HCT116 (cell line): ENCODE data around the gene NLRP8. TPM values are rescaled to one million over a fixed set of nuclear protein-coding genes. Genes with fewer than 3 reads are reported as not detected.

Source experiments
- ATAC-seq: fragments of 200-7000 bp; cut with Tn5 transposase; 2 replicates; pipeline ENCODE4 v1.9.1; 2020; ENCODE audit warnings: mild to moderate bottlenecking, moderate library complexity
- BruUV-seq: library from RNA; stranded (reverse); fragments of 400-500 nt; replicated peaks from 2 replicates; lab custom pipeline; 2021; lab: Mats Ljungman, UMichigan
- CTCF ChIA-PET: fragments of 300-600 bp; sonication (Branson Sonifier 250); formaldehyde crosslinking; loops from one replicate; lab custom pipeline; 2021; ENCODE audit warnings: antibody characterized with exemption; lab: Charles Lee
- POLR2A ChIA-PET: fragments of 300-600, 350-600 bp; sonication (Branson Sonifier 250); formaldehyde crosslinking; loops from one replicate; lab custom pipeline; 2021; ENCODE audit warnings: antibody characterized with exemption; lab: Charles Lee
- RAD21 ChIA-PET, 2 experiments: fragments of 300-600 bp; sonication (Branson Sonifier 250); formaldehyde crosslinking; loops; one replicate each; lab custom pipeline; 2023; ENCODE audit warnings: low total read pairs in 2 of 2; ENCODE audit not compliant: uncharacterized antibody in 2 of 2, unreplicated experiment in 2 of 2, low non-redundant PET in 1 of 2; lab: Charles Lee
- DNase-seq: peaks from one replicate; pipeline ENCODE4 v3.0.0-alpha.2; 2010; ENCODE audit warnings: low read depth, low spot score
- H2AFZ ChIP-seq: fragments of 200-600 bp; shearing (Covaris generic), sonication (generic); 2 replicates; pipeline ENCODE4 v1.6.1; 2017; ENCODE audit warnings: low read depth, mixed run types, mixed read lengths, antibody characterized with exemption, low read length; ENCODE audit not compliant: poor library complexity, severe bottlenecking
- H3K27ac ChIP-seq: 2 replicates; pipeline ENCODE4 v1.5.1; 2012; ENCODE audit warnings: low read depth, low read length
- H3K27me3 ChIP-seq: fragments of 200-600 bp; sonication (generic); 2 replicates; pipeline ENCODE4 v1.6.1; 2016; ENCODE audit warnings: mixed run types, low read length, mixed read lengths; ENCODE audit not compliant: insufficient read depth
- H3K36me3 ChIP-seq, 2 experiments: fragments of 200-500 bp in 1 of 2; fragments of 200-600 bp in 1 of 2; sonication (Bioruptor generic) in 1 of 2; sonication (generic) in 1 of 2; 2 replicates each; pipeline versions ENCODE4 v1.5.1 to v1.6.1; 2014 to 2016; ENCODE audit warnings: low read length in 2 of 2, inconsistent platforms in 1 of 2, mixed read lengths in 1 of 2, mixed run types in 1 of 2; ENCODE audit not compliant: insufficient read depth in 2 of 2, control insufficient read depth in 1 of 2
- H3K4me1 ChIP-seq, 2 experiments: fragments of 200-600 bp in 1 of 2; sonication (generic) in 1 of 2; 2 replicates each; pipeline versions ENCODE4 v1.5.1 to v1.6.1; 2012 to 2017; ENCODE audit warnings: low read length in 2 of 2, inconsistent platforms in 1 of 2, mild to moderate bottlenecking in 1 of 2, mixed read lengths in 1 of 2, mixed run types in 1 of 2, moderate library complexity in 1 of 2; ENCODE audit not compliant: insufficient read depth in 2 of 2, control insufficient read depth in 1 of 2
- H3K4me2 ChIP-seq: fragments of 200-600 bp; sonication (generic); 2 replicates; pipeline ENCODE4 v1.6.1; 2017; ENCODE audit warnings: mixed run types, low read length, mixed read lengths
- H3K4me3 ChIP-seq, 2 experiments: fragments of 200-600 bp in 1 of 2; sonication (generic) in 1 of 2; replicated peaks in 1 of 2; 2 replicates each; pipeline ENCODE4 v1.5.1; 2011 to 2016; ENCODE audit warnings: low read length in 2 of 2, control low read depth in 1 of 2, low read depth in 1 of 2, mild to moderate bottlenecking in 1 of 2, mixed read lengths in 1 of 2, mixed run types in 1 of 2
- H3K79me2 ChIP-seq: fragments of 200-600 bp; sonication (generic); 2 replicates; pipeline ENCODE4 v1.6.1; 2017; ENCODE audit warnings: mild to moderate bottlenecking, mixed run types, low read length, moderate library complexity, mixed read lengths; ENCODE audit not compliant: insufficient read depth
- H3K9ac ChIP-seq: fragments of 200-600 bp; sonication (generic); 2 replicates; pipeline ENCODE4 v1.6.1; 2016; ENCODE audit warnings: low read length, mixed read lengths
- H3K9me2 ChIP-seq: fragments of 200-600 bp; sonication (generic), shearing (Covaris generic); 2 replicates; pipeline ENCODE4 v1.6.1; 2017; ENCODE audit warnings: mixed run types, mild to moderate bottlenecking, moderate library complexity; ENCODE audit not compliant: insufficient read depth
- H3K9me3 ChIP-seq, 2 experiments: fragments of 200-500 bp in 1 of 2; fragments of 200-600 bp in 1 of 2; sonication (Bioruptor generic) in 1 of 2; sonication (generic) in 1 of 2; 2 replicates each; pipeline ENCODE4 v1.6.1; 2014 to 2017; ENCODE audit warnings: low read length in 2 of 2, mixed read lengths in 2 of 2, inconsistent platforms in 1 of 2, low read depth in 1 of 2, mild to moderate bottlenecking in 1 of 2, mixed run types in 1 of 2, moderate library complexity in 1 of 2; ENCODE audit not compliant: control insufficient read depth in 1 of 2, insufficient read depth in 1 of 2
- H4K20me1 ChIP-seq: fragments of 200-600 bp; sonication (generic), shearing (Covaris generic); 2 replicates; pipeline ENCODE4 v1.6.1; 2017; ENCODE audit warnings: mixed run types, mild to moderate bottlenecking, moderate library complexity; ENCODE audit not compliant: insufficient read depth
- ATF3 ChIP-seq: IDR thresholded peaks from 2 replicates; pipeline ENCODE4 v1.6.1; 2012
- CBX3 ChIP-seq: IDR thresholded peaks from 2 replicates; pipeline ENCODE4 v1.6.1; 2012; ENCODE audit warnings: low read depth
- CEBPB ChIP-seq: IDR thresholded peaks from 2 replicates; pipeline ENCODE4 v1.6.1; 2012; ENCODE audit warnings: low read depth
- CTCF ChIP-seq, 3 experiments: fragments of 200-600 bp in 1 of 3; sonication (generic) in 1 of 3; IDR thresholded peaks in 2 of 3; conservative IDR thresholded peaks in 1 of 3; 2 replicates each; pipeline ENCODE4 v1.5.1; 2012 to 2017; ENCODE audit warnings: low read depth in 2 of 3, low read length in 2 of 3, antibody characterized with exemption in 1 of 3, borderline replicate concordance in 1 of 3, control low read depth in 1 of 3, mild to moderate bottlenecking in 1 of 3, mixed read lengths in 1 of 3, mixed run types in 1 of 3, moderate library complexity in 1 of 3; ENCODE audit not compliant: insufficient read depth in 1 of 3
- ELF1 ChIP-seq: IDR thresholded peaks from 2 replicates; pipeline ENCODE4 v1.6.1; 2012; ENCODE audit warnings: low read depth, borderline replicate concordance
- EZH2phosphoT487 ChIP-seq: fragments of 200-600 bp; IDR thresholded peaks from 2 replicates; pipeline ENCODE4 v1.6.1; 2018; ENCODE audit warnings: antibody characterized with exemption, borderline replicate concordance
- FOSL1 ChIP-seq: IDR thresholded peaks from 2 replicates; pipeline ENCODE4 v1.6.1; 2012; ENCODE audit warnings: low read depth
- JUND ChIP-seq: IDR thresholded peaks from 2 replicates; pipeline ENCODE4 v1.6.1; 2012
- POLR2A ChIP-seq: IDR thresholded peaks from 2 replicates; pipeline ENCODE4 v1.7.0; 2011; ENCODE audit warnings: borderline replicate concordance; ENCODE audit not compliant: insufficient read depth, insufficient read length; ENCODE audit errors: extremely low read depth
- REST ChIP-seq: IDR thresholded peaks from 2 replicates; pipeline ENCODE4 v1.6.1; 2012; ENCODE audit warnings: low read depth
- SP1 ChIP-seq: IDR thresholded peaks from 2 replicates; pipeline ENCODE4 v1.6.1; 2012; ENCODE audit warnings: low read depth
- TCF7L2 ChIP-seq: IDR thresholded peaks from 2 replicates; pipeline ENCODE4 v1.7.0; 2011; ENCODE audit warnings: borderline replicate concordance, inconsistent platforms; ENCODE audit not compliant: insufficient read depth, insufficient read length; ENCODE audit errors: extremely low read depth
- ZBTB33 ChIP-seq: IDR thresholded peaks from 2 replicates; pipeline ENCODE4 v1.6.1; 2011; ENCODE audit warnings: mild to moderate bottlenecking, low read length, moderate library complexity; ENCODE audit not compliant: insufficient replicate concordance; ENCODE audit errors: extremely low read depth
- ZFX ChIP-seq: fragments of 450-650 bp; IDR thresholded peaks from 2 replicates; pipeline ENCODE4 v1.6.1; 2017
- intact Hi-C: fragments of 100-400 bp; cut with micrococcal nuclease; formaldehyde crosslinking; loops from 2 replicates; pipeline ENCODE4 v1.10.0; 2022
- total RNA-seq: library from RNA; stranded (reverse); gene quantifications from one replicate; pipeline ENCODE4 v1.2.1, GENCODE V29; 2021; ENCODE audit not compliant: unreplicated experiment

The NLRP8 gene
- total RNA-seq, 1 experiment from 2014 or later: not detected

- H3K27ac ChIP-seq: no peak overlapping the region
- no peaks in the 10 kb centered on the region for H3K4me1 ChIP-seq
- DNase-seq (no peak), ATAC-seq (no peak)
- no peak overlapping the region for H3K4me3 ChIP-seq
- TF ChIP-seq EZH2phosphoT487 (no peak), REST (no peak), ATF3 (no peak), SP1 (no peak), CEBPB (no peak), JUND (no peak), CBX3 (no peak), POLR2A (no peak), ZBTB33 (no peak), ZFX (no peak), ELF1 (no peak), TCF7L2 (no peak), CTCF (IDR thresholded peaks at IDR 0.05 in 2 of 3, conservative IDR thresholded peaks at IDR 0.05 in 1 of 3; ENCODE audit: borderline replicate concordance in 1 of 3, insufficient read depth in 1 of 3, low read depth in 2 of 3, low read length in 2 of 3) (no peak), FOSL1 (no peak)
- CTCF ChIA-PET: no interaction called here
- H3K36me3 ChIP-seq: no peaks in the 10 kb centered on the region
- H3K9ac ChIP-seq: no peak overlapping the region
- BruUV-seq: no TSS peak
- H2AFZ ChIP-seq: no peak overlapping the region
- RAD21 ChIA-PET: no interaction called here
- no peaks in the 10 kb centered on the region for H3K9me2 ChIP-seq
- POLR2A ChIA-PET: no interaction called here
- intact Hi-C loops: no loop called here
- no peak overlapping the region for H3K4me2 ChIP-seq
- no peaks in the 10 kb centered on the region for H3K9me3 ChIP-seq
- H4K20me1 ChIP-seq: no peaks in the 10 kb centered on the region
- H3K79me2 ChIP-seq: no peaks in the 10 kb centered on the region
- peaks cover 30% of the 10 kb centered on the region for H3K27me3 ChIP-seq
Measured at GRCh38 chr19:55973982-55974381, 26.4 kb downstream of the NLRP8 start.
